ENCODE measurements around the gene MIP.
"Not testable (repeated sequence)": the region's sequence is repeated elsewhere in the genome, so short reads cannot be mapped to it uniquely, and the experiment has no call there.

MIP gene

GRCh38 chr12:56411781-56412639 is 42.4 kb downstream of the MIP start:
- in situ Hi-C loops (cut with HindIII; ENCODE audit: low sequenced_read_pairs) = no loop called here

- in situ Hi-C loops (cut with HindIII; ENCODE audit: low sequenced_read_pairs) = no loop called here
Measured at GRCh38 chr12:56410768-56411167, 43.7 kb downstream of the MIP start.

GRCh38 chr12:56408799-56409417 is 45.5 kb downstream of the MIP start:
- in situ Hi-C loops (cut with HindIII; ENCODE audit: low sequenced_read_pairs) = loop anchor here (5.0 kb wide), 3 partner anchors 48 to 92 kb away; partner anchors contain the start of gene CNPY2

- in situ Hi-C loops (cut with HindIII; ENCODE audit: low sequenced_read_pairs) = not testable (repeated sequence)
Measured at GRCh38 chr12:56404227-56404626, 50.2 kb downstream of the MIP start.

GRCh38 chr12:56401612-56402011 is 52.8 kb downstream of the MIP start:
- in situ Hi-C loops (cut with HindIII; ENCODE audit: low sequenced_read_pairs) = not testable (repeated sequence)

GRCh38 chr12:56401125-56401524 is 53.3 kb downstream of the MIP start:
- in situ Hi-C loops (cut with HindIII; ENCODE audit: low sequenced_read_pairs) = not testable (repeated sequence)
